Karpas-422 (cell line): ENCODE measurements around the gene NCAPG2. TPM values are rescaled to one million over a fixed set of nuclear protein-coding genes. Genes with fewer than 3 reads are reported as not detected.
"Not testable (repeated sequence)": the region's sequence is repeated elsewhere in the genome, so short reads cannot be mapped to it uniquely, and the experiment has no call there.

Experiments used
- DNase-seq: peaks from one replicate; pipeline ENCODE4 v3.0.0-alpha.2; 2015
- H2AFZ ChIP-seq: fragments of 200-600 bp; sonication (generic); 2 replicates; pipeline ENCODE4 v1.6.1; 2014; ENCODE audit warnings: antibody characterized with exemption, low read length, mixed read lengths
- H3K27ac ChIP-seq: fragments of 200-600 bp; sonication (generic); 2 replicates; pipeline ENCODE4 v1.5.1; 2014; ENCODE audit warnings: mild to moderate bottlenecking, low read length, moderate library complexity
- H3K27me3 ChIP-seq: fragments of 200-600 bp; sonication (generic); 2 replicates; pipeline ENCODE4 v1.6.1; 2014; ENCODE audit warnings: low read length, mixed read lengths
- H3K36me3 ChIP-seq: fragments of 200-600 bp; sonication (generic); 2 replicates; pipeline ENCODE4 v1.6.1; 2014; ENCODE audit warnings: low read length, mixed read lengths; ENCODE audit not compliant: insufficient read depth
- H3K4me1 ChIP-seq: fragments of 200-600 bp; sonication (generic); 2 replicates; pipeline ENCODE4 v1.6.1; 2014; ENCODE audit warnings: mild to moderate bottlenecking, low read length, mixed read lengths
- H3K4me2 ChIP-seq: fragments of 200-600 bp; sonication (generic); 2 replicates; pipeline ENCODE4 v1.6.1; 2014; ENCODE audit warnings: low read length, low read depth, mild to moderate bottlenecking; ENCODE audit not compliant: poor library complexity, severe bottlenecking
- H3K4me3 ChIP-seq: fragments of 200-600 bp; sonication (generic); 2 replicates; pipeline ENCODE4 v1.5.1; 2014; ENCODE audit warnings: mild to moderate bottlenecking, antibody characterized with exemption, low read length, mixed read lengths
- H3K79me2 ChIP-seq: fragments of 200-600 bp; sonication (generic); 2 replicates; pipeline ENCODE4 v1.6.1; 2014; ENCODE audit warnings: mild to moderate bottlenecking, low read length, mixed read lengths
- H3K9ac ChIP-seq: fragments of 200-600 bp; sonication (generic); 2 replicates; pipeline ENCODE4 v1.6.0; 2014; ENCODE audit warnings: low read length
- H3K9me2 ChIP-seq: fragments of 200-600 bp; sonication (generic), shearing (Covaris generic); replicated peaks from 2 replicates; pipeline ENCODE4 v1.6.0; 2014; ENCODE audit warnings: mild to moderate bottlenecking, low read length, moderate library complexity; ENCODE audit not compliant: insufficient read depth
- H3K9me3 ChIP-seq: fragments of 300-700, 200-600 bp; sonication (generic); 2 replicates; pipeline ENCODE4 v1.6.1; 2014; ENCODE audit warnings: low read length, mixed read lengths
- H4K20me1 ChIP-seq: fragments of 200-600 bp; sonication (generic); 2 replicates; pipeline ENCODE4 v1.6.1; 2014; ENCODE audit warnings: mild to moderate bottlenecking, antibody characterized with exemption, low read length, low read depth; ENCODE audit not compliant: insufficient read depth
- total RNA-seq: library from RNA; depleted of rRNA; stranded (reverse); fragments of >200 nt; shearing (Covaris generic); gene quantifications from 2 replicates; pipeline ENCODE4 v1.2.3, GENCODE V29; 2014; ENCODE audit warnings: low replicate concordance

NCAPG2 gene
- total RNA-seq, 1 experiment from 2014 or later = 23.4 TPM

GRCh38 chr7:158706710-158707590 is 2.3 kb upstream of the NCAPG2 start:
- Histone ChIP-seq H3K9me2 (no peaks in the 10 kb centered on the region), H3K27ac (no peak overlapping the region), H3K27me3 (no peaks in the 10 kb centered on the region), H3K9me3 (no peaks in the 10 kb centered on the region), H2AFZ (no peak overlapping the region), H3K4me1 (peaks cover 30% of the 10 kb centered on the region), H3K4me2 (no peak overlapping the region), H3K79me2 (peaks cover 27% of the 10 kb centered on the region), H3K4me3 (peak overlapping the region; percentile 34; the same call in 1 of the 2 replicates), H3K9ac (no peak overlapping the region), H4K20me1 (no peaks in the 10 kb centered on the region), H3K36me3 (peaks cover 3% of the 10 kb centered on the region)
- DNase-seq = no peak

GRCh38 chr7:158706273-158706704 is 1.7 kb upstream of the NCAPG2 start:
- H3K9me3 ChIP-seq = no peaks in the 10 kb centered on the region
- no peaks in the 10 kb centered on the region for H3K9me2 ChIP-seq
- peaks cover 5% of the 10 kb centered on the region for H3K36me3 ChIP-seq
- H3K4me3 ChIP-seq = no peak overlapping the region; the same call in 1 of the 2 replicates
- H3K79me2 ChIP-seq = peaks cover 33% of the 10 kb centered on the region
- no peak overlapping the region for H2AFZ ChIP-seq
- H3K27ac ChIP-seq = no peak overlapping the region
- peak overlapping the region; percentile 87 for H3K4me2 ChIP-seq
- DNase-seq = no peak
- H3K9ac ChIP-seq = no peak overlapping the region
- H3K27me3 ChIP-seq = no peaks in the 10 kb centered on the region
- no peaks in the 10 kb centered on the region for H4K20me1 ChIP-seq
- peaks cover 30% of the 10 kb centered on the region for H3K4me1 ChIP-seq

GRCh38 chr7:158705234-158705850 is 738 bp upstream of the NCAPG2 start:
- Histone ChIP-seq H2AFZ (no peak overlapping the region; the same call in 1 of the 2 replicates), H3K9ac (peak overlapping the region; percentile 85), H3K9me2 (no peaks in the 10 kb centered on the region), H3K4me1 (peaks cover 30% of the 10 kb centered on the region), H3K79me2 (peaks cover 43% of the 10 kb centered on the region), H3K9me3 (no peaks in the 10 kb centered on the region), H3K4me3 (peak overlapping the region; percentile 92), H4K20me1 (no peaks in the 10 kb centered on the region), H3K36me3 (peaks cover 14% of the 10 kb centered on the region), H3K4me2 (peak overlapping the region; percentile 87), H3K27me3 (no peaks in the 10 kb centered on the region), H3K27ac (peak overlapping the region; percentile 27; the same call in 1 of the 2 replicates)
- DNase-seq = no peak

GRCh38 chr7:158703679-158704523 is 703 bp downstream of the NCAPG2 start:
- DNase-seq, H3K27me3 ChIP-seq, H3K9me3 ChIP-seq, H3K9me2 ChIP-seq, H4K20me1 ChIP-seq: not testable (repeated sequence)
- H3K9ac ChIP-seq = peak overlapping the region; percentile 94
- 0 out of 2 replicates have a peak overlapping the region, but pooled peaks have one; percentile 24 for H2AFZ ChIP-seq
- peak overlapping the region; percentile 52; the same call in 1 of the 2 replicates for H3K27ac ChIP-seq
- H3K4me1 ChIP-seq = peaks cover 30% of the 10 kb centered on the region
- H3K4me3 ChIP-seq = peak overlapping the region; percentile 92
- peak overlapping the region; percentile 94 for H3K4me2 ChIP-seq
- H3K36me3 ChIP-seq = peaks cover 26% of the 10 kb centered on the region
- peaks cover 56% of the 10 kb centered on the region for H3K79me2 ChIP-seq

GRCh38 chr7:158702944-158703343 is 1.7 kb downstream of the NCAPG2 start:
- Histone ChIP-seq H3K4me1 (peaks cover 30% of the 10 kb centered on the region), H3K4me2 (peak overlapping the region; percentile 94), H3K4me3 (peak overlapping the region; percentile 92), H3K9me2 (no peaks in the 10 kb centered on the region), H3K79me2 (peaks cover 66% of the 10 kb centered on the region), H3K27me3 (no peaks in the 10 kb centered on the region), H3K36me3 (peaks cover 33% of the 10 kb centered on the region), H2AFZ (no peak overlapping the region), H3K9me3 (no peaks in the 10 kb centered on the region), H4K20me1 (no peaks in the 10 kb centered on the region), H3K27ac (no peak overlapping the region), H3K9ac (peak overlapping the region; percentile 94)
- no peak for DNase-seq

- no peak overlapping the region for H3K27ac ChIP-seq
- H3K4me2 ChIP-seq = no peak overlapping the region
- H3K4me3 ChIP-seq = no peak overlapping the region
- peaks cover 69% of the 10 kb centered on the region for H3K79me2 ChIP-seq
- H4K20me1 ChIP-seq = no peaks in the 10 kb centered on the region
- peaks cover 30% of the 10 kb centered on the region for H3K4me1 ChIP-seq
- no peaks in the 10 kb centered on the region for H3K9me2 ChIP-seq
- no peaks in the 10 kb centered on the region for H3K27me3 ChIP-seq
- H3K9me3 ChIP-seq = no peaks in the 10 kb centered on the region
- H3K36me3 ChIP-seq = peaks cover 31% of the 10 kb centered on the region
- DNase-seq = no peak
- H2AFZ ChIP-seq = no peak overlapping the region
- no peak overlapping the region for H3K9ac ChIP-seq
These were observed 2.4 kb downstream of the NCAPG2 start for GRCh38 chr7:158702196-158702595.

- peaks cover 91% of the 10 kb centered on the region for H3K79me2 ChIP-seq
- no peak overlapping the region for H3K4me2 ChIP-seq
- no peak overlapping the region for H3K27ac ChIP-seq
- H3K36me3 ChIP-seq = peaks cover 45% of the 10 kb centered on the region
- no peak overlapping the region for H3K4me3 ChIP-seq
- no peaks in the 10 kb centered on the region for H4K20me1 ChIP-seq
- no peaks in the 10 kb centered on the region for H3K27me3 ChIP-seq
- H3K9ac ChIP-seq = no peak overlapping the region
- H2AFZ ChIP-seq = no peak overlapping the region
- no peaks in the 10 kb centered on the region for H3K9me2 ChIP-seq
- H3K4me1 ChIP-seq = peaks cover 29% of the 10 kb centered on the region
- no peak for DNase-seq
- H3K9me3 ChIP-seq = no peaks in the 10 kb centered on the region
These were observed 4.6 kb downstream of the NCAPG2 start for GRCh38 chr7:158700008-158700407.
